K562 (cell line): ENCODE measurements around the gene TNK2. TPM values are rescaled to one million over a fixed set of nuclear protein-coding genes. Genes with fewer than 3 reads are reported as not detected.
A peak's percentile ranks its signal among the peaks of the same experiment; 100 is the strongest.

Source experiments
- ARID3A ChIP-seq: IDR thresholded peaks from 2 replicates; pipeline ENCODE4 v1.6.1; 2012; ENCODE audit warnings: low read depth, low read length, improper control_type of control experiment, borderline replicate concordance
- GATAD2B ChIP-seq: fragments of 450-650 bp; IDR thresholded peaks from 2 replicates; pipeline ENCODE4 v1.6.1; 2017; ENCODE audit warnings: mild to moderate bottlenecking, borderline replicate concordance
- POLR3A ChIP-seq: IDR thresholded peaks from 2 replicates; pipeline ENCODE4 v1.6.1; 2011; ENCODE audit warnings: borderline replicate concordance, mild to moderate bottlenecking, moderate library complexity; ENCODE audit not compliant: insufficient read length, insufficient read depth; ENCODE audit errors: extremely low read depth
- RB1 ChIP-seq: fragments of 450-650 bp; IDR thresholded peaks from 2 replicates; pipeline ENCODE4 v1.6.1; 2017; ENCODE audit warnings: low read depth, mild to moderate bottlenecking
- RBM17 ChIP-seq: fragments of 200-400 bp; formaldehyde crosslinking; IDR thresholded peaks from 2 replicates; pipeline ENCODE4 v1.6.1; 2017; ENCODE audit warnings: low read depth, mild to moderate bottlenecking, low read length, borderline replicate concordance
- RNF2 ChIP-seq: sonication (generic); IDR thresholded peaks from 2 replicates; pipeline ENCODE4 v1.6.1; 2016
- SFPQ ChIP-seq: fragments of 200-400 bp; formaldehyde crosslinking; IDR thresholded peaks from 2 replicates; pipeline ENCODE4 v1.6.1; 2017; ENCODE audit warnings: mild to moderate bottlenecking, low read depth, low read length, moderate library complexity
- TFE3 ChIP-seq: fragments of 450-650 bp; formaldehyde crosslinking; IDR thresholded peaks from 2 replicates; pipeline ENCODE4 v1.4.0; 2020; ENCODE audit warnings: mild to moderate bottlenecking, mixed read lengths
- ZFP30 ChIP-seq: fragments of 250-450 bp; sonication (Bioruptor Pico); IDR thresholded peaks from 2 replicates; pipeline ENCODE4 v1.8.0; 2022; ENCODE audit warnings: moderate library complexity, mild to moderate bottlenecking, inconsistent platforms, borderline replicate concordance
- ZFPM2 ChIP-seq: fragments of 250-450 bp; sonication (Bioruptor Pico); IDR thresholded peaks from 2 replicates; pipeline ENCODE4 v1.5.1; 2022; ENCODE audit warnings: mild to moderate bottlenecking
- ZNF282 ChIP-seq: sonication (generic); formaldehyde crosslinking; IDR thresholded peaks from 2 replicates; pipeline ENCODE4 v1.8.1; 2023; ENCODE audit warnings: missing genetic modification reagents
- ZNF780A ChIP-seq: fragments of 250-450 bp; sonication (Bioruptor Pico); IDR thresholded peaks from 2 replicates; pipeline ENCODE4 v1.5.0; 2021; ENCODE audit warnings: mild to moderate bottlenecking
- ZSCAN32 ChIP-seq: fragments of 450-650 bp; formaldehyde crosslinking; IDR thresholded peaks from 2 replicates; pipeline ENCODE4 v1.4.0; 2020; ENCODE audit warnings: mild to moderate bottlenecking, moderate library complexity
- polyA plus RNA-seq, 8 experiments: library from polyadenylated mRNA; depleted of rRNA in 4 of 8; stranded (reverse) in 5 of 8; unstranded in 3 of 8; fragments of >200 nt; fragmentation: Nextera tagmentation in 2 of 8; fragmentation: Illumina TruSeq in 1 of 8; extraction: Ambion mirVana in 2 of 8; extraction: Trizol in 1 of 8; gene quantifications; 2 replicates each; pipeline versions ENCODE4 v1.2.1 to v1.2.3, GENCODE V29; 2011 to 2014; ENCODE audit warnings: inconsistent platforms in 1 of 8, missing spikeins in 1 of 8
- total RNA-seq, 7 experiments: library from RNA; depleted of rRNA in 6 of 7; stranded (reverse); fragments of >200 nt in 6 of 7; fragmentation: Illumina TruSeq in 2 of 7; extraction: Trizol in 2 of 7; gene quantifications; 2 replicates each; pipeline versions ENCODE4 v1.2.1 to v1.2.3, GENCODE V29; 2011 to 2021; ENCODE audit warnings: low replicate concordance in 1 of 7
- TF ChIP-seq, protein P1 (sequence below): fragments of 450-650 bp; IDR thresholded peaks from 2 replicates; pipeline ENCODE4 v1.6.1; 2017; ENCODE audit warnings: antibody characterized with exemption, mild to moderate bottlenecking
- TF ChIP-seq, protein P2 (sequence below): sonication (generic); formaldehyde crosslinking; IDR thresholded peaks from 2 replicates; pipeline ENCODE4 v1.8.0; 2022; ENCODE audit warnings: missing genetic modification reagents, mild to moderate bottlenecking, borderline replicate concordance

Gene TNK2
- total and polyA plus RNA-seq, 9 of the 15 experiments (the other 6 are each of a cell fraction or from before 2014, with no cell fraction given): 0.03 to 33.8 (median 6.5) TPM

GRCh38 chr3:195856410-195857084, 51.8 kb downstream of the TNK2 start (continued):
- TF ChIP-seq, protein P1, sequence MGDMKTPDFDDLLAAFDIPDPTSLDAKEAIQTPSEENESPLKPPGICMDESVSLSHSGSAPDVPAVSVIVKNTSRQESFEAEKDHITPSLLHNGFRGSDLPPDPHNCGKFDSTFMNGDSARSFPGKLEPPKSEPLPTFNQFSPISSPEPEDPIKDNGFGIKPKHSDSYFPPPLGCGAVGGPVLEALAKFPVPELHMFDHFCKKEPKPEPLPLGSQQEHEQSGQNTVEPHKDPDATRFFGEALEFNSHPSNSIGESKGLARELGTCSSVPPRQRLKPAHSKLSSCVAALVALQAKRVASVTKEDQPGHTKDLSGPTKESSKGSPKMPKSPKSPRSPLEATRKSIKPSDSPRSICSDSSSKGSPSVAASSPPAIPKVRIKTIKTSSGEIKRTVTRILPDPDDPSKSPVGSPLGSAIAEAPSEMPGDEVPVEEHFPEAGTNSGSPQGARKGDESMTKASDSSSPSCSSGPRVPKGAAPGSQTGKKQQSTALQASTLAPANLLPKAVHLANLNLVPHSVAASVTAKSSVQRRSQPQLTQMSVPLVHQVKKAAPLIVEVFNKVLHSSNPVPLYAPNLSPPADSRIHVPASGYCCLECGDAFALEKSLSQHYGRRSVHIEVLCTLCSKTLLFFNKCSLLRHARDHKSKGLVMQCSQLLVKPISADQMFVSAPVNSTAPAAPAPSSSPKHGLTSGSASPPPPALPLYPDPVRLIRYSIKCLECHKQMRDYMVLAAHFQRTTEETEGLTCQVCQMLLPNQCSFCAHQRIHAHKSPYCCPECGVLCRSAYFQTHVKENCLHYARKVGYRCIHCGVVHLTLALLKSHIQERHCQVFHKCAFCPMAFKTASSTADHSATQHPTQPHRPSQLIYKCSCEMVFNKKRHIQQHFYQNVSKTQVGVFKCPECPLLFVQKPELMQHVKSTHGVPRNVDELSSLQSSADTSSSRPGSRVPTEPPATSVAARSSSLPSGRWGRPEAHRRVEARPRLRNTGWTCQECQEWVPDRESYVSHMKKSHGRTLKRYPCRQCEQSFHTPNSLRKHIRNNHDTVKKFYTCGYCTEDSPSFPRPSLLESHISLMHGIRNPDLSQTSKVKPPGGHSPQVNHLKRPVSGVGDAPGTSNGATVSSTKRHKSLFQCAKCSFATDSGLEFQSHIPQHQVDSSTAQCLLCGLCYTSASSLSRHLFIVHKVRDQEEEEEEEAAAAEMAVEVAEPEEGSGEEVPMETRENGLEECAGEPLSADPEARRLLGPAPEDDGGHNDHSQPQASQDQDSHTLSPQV: peak; percentile 75; the same call in 1 of the 2 replicates
- TF ChIP-seq SFPQ (no peak), ZNF780A (CRISPR knock-in tag) (no peak), RNF2 (peak; percentile 88; the same call in 1 of the 2 replicates), ARID3A (peak; percentile 53; the same call in 1 of the 2 replicates), RBM17 (no peak), GATAD2B (no peak), POLR3A (no peak), RB1 (no peak), ZFPM2 (CRISPR knock-in tag) (no peak), ZNF282 (CRISPR knock-in tag) (no peak), ZFP30 (CRISPR knock-in tag) (no peak), ZSCAN32 (CRISPR knock-in tag) (no peak), TFE3 (no peak)
- TF ChIP-seq, protein P2, sequence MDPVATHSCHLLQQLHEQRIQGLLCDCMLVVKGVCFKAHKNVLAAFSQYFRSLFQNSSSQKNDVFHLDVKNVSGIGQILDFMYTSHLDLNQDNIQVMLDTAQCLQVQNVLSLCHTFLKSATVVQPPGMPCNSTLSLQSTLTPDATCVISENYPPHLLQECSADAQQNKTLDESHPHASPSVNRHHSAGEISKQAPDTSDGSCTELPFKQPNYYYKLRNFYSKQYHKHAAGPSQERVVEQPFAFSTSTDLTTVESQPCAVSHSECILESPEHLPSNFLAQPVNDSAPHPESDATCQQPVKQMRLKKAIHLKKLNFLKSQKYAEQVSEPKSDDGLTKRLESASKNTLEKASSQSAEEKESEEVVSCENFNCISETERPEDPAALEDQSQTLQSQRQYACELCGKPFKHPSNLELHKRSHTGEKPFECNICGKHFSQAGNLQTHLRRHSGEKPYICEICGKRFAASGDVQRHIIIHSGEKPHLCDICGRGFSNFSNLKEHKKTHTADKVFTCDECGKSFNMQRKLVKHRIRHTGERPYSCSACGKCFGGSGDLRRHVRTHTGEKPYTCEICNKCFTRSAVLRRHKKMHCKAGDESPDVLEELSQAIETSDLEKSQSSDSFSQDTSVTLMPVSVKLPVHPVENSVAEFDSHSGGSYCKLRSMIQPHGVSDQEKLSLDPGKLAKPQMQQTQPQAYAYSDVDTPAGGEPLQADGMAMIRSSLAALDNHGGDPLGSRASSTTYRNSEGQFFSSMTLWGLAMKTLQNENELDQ: no peak
